ENCODE measurements around the gene TSR3. TPM values are rescaled to one million over a fixed set of nuclear protein-coding genes. Genes with fewer than 3 reads are reported as not detected.
A peak's percentile ranks its signal among the peaks of the same experiment; 100 is the strongest.
"Not testable (repeated sequence)": the region's sequence is repeated elsewhere in the genome, so short reads cannot be mapped to it uniquely, and the experiment has no call there.

The TSR3 gene
- total and polyA plus RNA-seq, 12 donors = 13.7 to 258 (median 59.6) TPM

GRCh38 chr16:1330931-1331711 is 20.6 kb downstream of the TSR3 start:
- Histone ChIP-seq H3K4me3 (peak overlapping the region in 1 of 4 donors; percentile 70), H3K4me1 (replicated peaks in 1 of 2) (peaks cover 10 to 32% of the 10 kb centered on the region in 2 donors), H3K27ac (peak overlapping the region in 2 of 5 donors; percentile 5 to 52), H3K36me3 (replicated peaks in 1 of 2) (no peaks in the 10 kb centered on the region), H3K27me3 (peaks cover 9% of the 10 kb centered on the region), H3K9me3 (replicated peaks in 1 of 3) (no peaks in the 10 kb centered on the region)
- no peak for DNase-seq
- intact Hi-C loops (cut with DNase I) = no loop called here
- 47 to 56% (median 48%) methylated on average over 4 to 22 of the region's 22 CpGs for WGBS, 4 donors
- peak in 1 of 6 experiments; percentile 18 for TF ChIP-seq CTCF (IDR thresholded peaks at IDR 0.05)
- no peak for TF ChIP-seq POLR2A (IDR thresholded peaks at IDR 0.05)

- H3K9me3 ChIP-seq (replicated peaks in 1 of 3) = no peaks in the 10 kb centered on the region
- WGBS, 4 donors = 37 to 92% (median 64%) methylated on average over 2 to 17 of the region's 17 CpGs
- DNase-seq = no peak
- intact Hi-C loops (cut with DNase I) = no loop called here
- H3K4me1 ChIP-seq (replicated peaks in 1 of 2) = peaks cover 10 to 32% of the 10 kb centered on the region in 2 donors
- TF ChIP-seq POLR2A (IDR thresholded peaks at IDR 0.05) = no peak
- TF ChIP-seq CTCF (IDR thresholded peaks at IDR 0.05) = peak; percentile 11 to 57 (median 30)
- H3K36me3 ChIP-seq (replicated peaks in 1 of 2) = peaks cover 0 to 4% of the 10 kb centered on the region in 2 donors
- no peak overlapping the region for H3K4me3 ChIP-seq
- H3K27me3 ChIP-seq = peaks cover 9% of the 10 kb centered on the region
- no peak overlapping the region for H3K27ac ChIP-seq
Measured at GRCh38 chr16:1330260-1330914, 21.3 kb downstream of the TSR3 start.

- H3K27me3 ChIP-seq; intact Hi-C loops (cut with DNase I): not testable (repeated sequence)
Measured at GRCh38 chr16:1328961-1329360, 22.7 kb downstream of the TSR3 start.

GRCh38 chr16:1328136-1328535 is 23.5 kb downstream of the TSR3 start:
- H3K27ac ChIP-seq; H3K9me3 ChIP-seq (replicated peaks in 1 of 3); H3K4me3 ChIP-seq; H3K27me3 ChIP-seq; intact Hi-C loops (cut with DNase I); DNase-seq: not testable (repeated sequence)
- peaks cover 0 to 20% of the 10 kb centered on the region in 2 donors for H3K4me1 ChIP-seq (replicated peaks in 1 of 2)
- 86 to 91% (median 87%) methylated on average over 15 to 20 of the region's 20 CpGs for WGBS, 4 donors
- peaks cover 0 to 26% of the 10 kb centered on the region in 2 donors for H3K36me3 ChIP-seq (replicated peaks in 1 of 2)

More at GRCh38 chr16:1328961-1329360, 22.7 kb downstream of the TSR3 start:
- Histone ChIP-seq H3K4me1 (replicated peaks in 1 of 2) (peaks cover 4 to 26% of the 10 kb centered on the region in 2 donors), H3K36me3 (replicated peaks in 1 of 2) (peaks cover 0 to 18% of the 10 kb centered on the region in 2 donors)
- WGBS, 4 donors = 91 to 94% (median 91%) methylated on average over 10 of the region's 10 CpGs
- not testable (repeated sequence) for H3K9me3 ChIP-seq (replicated peaks in 1 of 3); H3K4me3 ChIP-seq; DNase-seq; H3K27ac ChIP-seq

- no peak for DNase-seq
- TF ChIP-seq POLR2A (IDR thresholded peaks at IDR 0.05) (no peak), CTCF (IDR thresholded peaks at IDR 0.05) (no peak)
- H3K4me1 ChIP-seq (replicated peaks in 1 of 2) = peaks cover 0 to 15% of the 10 kb centered on the region in 2 donors
- no peak overlapping the region for H3K4me3 ChIP-seq
- no peak overlapping the region for H3K27ac ChIP-seq
- no peaks in the 10 kb centered on the region for H3K9me3 ChIP-seq (replicated peaks in 1 of 3)
- peaks cover 3% of the 10 kb centered on the region for H3K27me3 ChIP-seq
- H3K36me3 ChIP-seq (replicated peaks in 1 of 2) = peaks cover 0 to 29% of the 10 kb centered on the region in 2 donors
- intact Hi-C loops (cut with DNase I) = no loop called here
- 68 to 78% (median 72%) methylated on average over 2 to 5 of the region's 5 CpGs for WGBS, 4 donors
Measured at GRCh38 chr16:1327619-1327947, 24.1 kb downstream of the TSR3 start.

All from adrenal gland (tissue), 12 donors.